ENCODE data around the gene VKORC1. TPM values are rescaled to one million over a fixed set of nuclear protein-coding genes. Genes with fewer than 3 reads are reported as not detected.

VKORC1 gene
- total and polyA plus RNA-seq, 8 donors, result 62.0 to 102 (median 64.8) TPM

GRCh38 chr16:31130336-31130891 lies 35.8 kb upstream of the VKORC1 start:
- H3K27ac ChIP-seq, result peak overlapping the region; percentile 90 to 97
- H3K9me3 ChIP-seq, result no peaks in the 10 kb centered on the region
- intact Hi-C loops (cut with DNase I), result no loop called here
- ATAC-seq (peak; percentile 2), DNase-seq (peak in 2 of 4 donors; percentile 76 to 85)
- H3K4me3 ChIP-seq, result peak overlapping the region in 1 of 2 donors; percentile 4
- no peak for TF ChIP-seq CTCF (IDR thresholded peaks at IDR 0.05)
- peaks cover 17 to 85% of the 10 kb centered on the region in 2 donors for H3K4me1 ChIP-seq
- H3K27me3 ChIP-seq, result peaks cover 0 to 4% of the 10 kb centered on the region in 2 donors
- peaks cover 0 to 48% of the 10 kb centered on the region in 2 donors for H3K36me3 ChIP-seq

GRCh38 chr16:31129568-31130335 lies 35.2 kb upstream of the VKORC1 start:
- no peak for TF ChIP-seq CTCF (IDR thresholded peaks at IDR 0.05)
- peaks cover 0 to 55% of the 10 kb centered on the region in 2 donors for H3K36me3 ChIP-seq
- H3K27ac ChIP-seq, result peak overlapping the region; percentile 90 to 97
- ATAC-seq (peak; percentile 6), DNase-seq (peak in 2 of 4 donors; percentile 77 to 89)
- intact Hi-C loops (cut with DNase I), result no loop called here
- H3K4me1 ChIP-seq, result peaks cover 17 to 81% of the 10 kb centered on the region in 2 donors
- H3K4me3 ChIP-seq, result peak overlapping the region in 1 of 2 donors; percentile 4
- no peaks in the 10 kb centered on the region for H3K9me3 ChIP-seq
- H3K27me3 ChIP-seq, result no peaks in the 10 kb centered on the region

- H3K27me3 ChIP-seq, result no peaks in the 10 kb centered on the region
- peaks cover 17 to 73% of the 10 kb centered on the region in 2 donors for H3K4me1 ChIP-seq
- TF ChIP-seq CTCF (IDR thresholded peaks at IDR 0.05), result no peak
- ATAC-seq, result peak; percentile 65
- no peaks in the 10 kb centered on the region for H3K9me3 ChIP-seq
- H3K27ac ChIP-seq, result peak overlapping the region; percentile 90 to 97
- H3K4me3 ChIP-seq, result no peak overlapping the region
- H3K36me3 ChIP-seq, result peaks cover 0 to 61% of the 10 kb centered on the region in 2 donors
- intact Hi-C loops (cut with DNase I), result no loop called here
- DNase-seq, result peak in 3 of 4 donors; percentile 50 to 87 (median 84)
Observed at GRCh38 chr16:31128711-31129567, 34.3 kb upstream of the VKORC1 start.

- Histone ChIP-seq H3K27me3 (no peaks in the 10 kb centered on the region), H3K27ac (peak overlapping the region; percentile 90 to 97), H3K4me1 (peaks cover 13 to 57% of the 10 kb centered on the region in 2 donors), H3K4me3 (no peak overlapping the region), H3K36me3 (peaks cover 0 to 73% of the 10 kb centered on the region in 2 donors), H3K9me3 (no peaks in the 10 kb centered on the region)
- intact Hi-C loops (cut with DNase I), result no loop called here
- TF ChIP-seq CTCF (IDR thresholded peaks at IDR 0.05), result no peak
- ATAC-seq (peak; percentile 45), DNase-seq (peak in 1 of 4 donors; percentile 72)
Observed at GRCh38 chr16:31127182-31127581, 32.6 kb upstream of the VKORC1 start.
